HG03097 (cell line): Measurements from ENCODE around the gene PRMT6.
"Not testable (repeated sequence)": the region's sequence is repeated elsewhere in the genome, so short reads cannot be mapped to it uniquely, and the experiment has no call there.

Experiments used
- ATAC-seq: cut with Tn5 transposase; IDR thresholded peaks from one replicate; pipeline ENCODE4 v1.9.1; 2021; ENCODE audit not compliant: unreplicated experiment, low FRiP score

PRMT6 gene

GRCh38 chr1:107091418-107091817, 34.9 kb downstream of the PRMT6 start:
- no peak for ATAC-seq

GRCh38 chr1:107093395-107093794, 36.9 kb downstream of the PRMT6 start:
- ATAC-seq = not testable (repeated sequence)

GRCh38 chr1:107095647-107096046, 39.2 kb downstream of the PRMT6 start:
- ATAC-seq = no peak

- no peak for ATAC-seq
These were observed 40.2 kb downstream of the PRMT6 start for GRCh38 chr1:107096690-107097089.

- ATAC-seq = no peak
These were observed 42.5 kb downstream of the PRMT6 start for GRCh38 chr1:107098961-107099360.

GRCh38 chr1:107100331-107100984, 44.0 kb downstream of the PRMT6 start:
- ATAC-seq = no peak

- no peak for ATAC-seq
These were observed 49.4 kb downstream of the PRMT6 start for GRCh38 chr1:107105914-107106313.
